Thyroid gland (tissue), 4 donors: ENCODE data around the gene TMEM132C.

Experiments
- CTCF ChIP-seq, 6 experiments: fragments of 200-600 bp in 3 of 6; fragments of 450-650 bp in 3 of 6; sonication (generic) in 3 of 6; IDR thresholded peaks; one replicate each; pipeline ENCODE4 v1.5.1; 2016 to 2019; ENCODE audit warnings: antibody characterized with exemption in 6 of 6, mild to moderate bottlenecking in 2 of 6, inconsistent platforms in 1 of 6, moderate library complexity in 1 of 6
- POLR2A ChIP-seq, 2 donors: fragments of 450-650 bp; IDR thresholded peaks; one replicate each; pipeline ENCODE4 v1.6.1; 2017; ENCODE audit warnings: antibody characterized with exemption in 2 of 2, mild to moderate bottlenecking in 2 of 2, moderate library complexity in 1 of 2

DNA sequence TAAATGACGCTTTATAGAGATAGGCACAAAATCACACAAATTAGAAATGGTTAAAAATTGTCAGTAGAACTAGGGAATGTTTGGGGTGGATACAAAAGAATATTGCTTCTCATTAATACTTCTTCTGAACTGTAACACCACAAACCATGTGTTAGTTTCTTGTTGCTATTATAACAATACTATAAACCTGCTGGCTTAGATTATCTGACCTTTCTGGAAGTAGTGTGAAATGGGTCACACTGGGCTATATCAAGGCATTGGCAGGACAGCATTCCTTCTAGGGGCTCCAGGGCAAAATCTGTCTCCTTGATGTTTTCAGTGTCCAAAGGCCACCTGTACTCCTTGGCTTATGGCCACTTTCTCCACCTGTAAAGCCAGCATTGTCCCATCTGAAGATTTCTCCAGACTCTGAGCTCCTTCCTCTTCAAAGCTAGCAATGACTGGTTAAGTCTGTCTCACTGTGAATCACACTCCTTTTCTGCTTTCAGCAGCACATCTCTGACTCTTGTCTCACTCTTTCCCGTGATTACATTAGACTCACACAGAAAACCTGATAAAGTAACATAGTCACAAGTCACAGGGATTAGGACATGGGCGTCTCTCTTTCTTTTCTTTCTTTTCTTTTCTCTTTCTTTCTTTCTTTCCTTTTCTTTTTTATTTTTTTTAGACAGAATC lies 470.5 kb downstream of the TMEM132C start:
- TF ChIP-seq CTCF (IDR thresholded peaks at IDR 0.05) (no peak), POLR2A (IDR thresholded peaks at IDR 0.05) (no peak)
